ENCODE results near the gene ARHGEF37.
"Not testable (repeated sequence)": the region's sequence is repeated elsewhere in the genome, so short reads cannot be mapped to it uniquely, and the experiment has no call there.

The ARHGEF37 gene

GRCh38 chr5:149639737-149640136 lies 58.4 kb downstream of the ARHGEF37 start:
- H3K9me3 Mint-ChIP-seq = no peaks in the 10 kb centered on the region
- H3K27ac Mint-ChIP-seq = no peak overlapping the region
- no peak overlapping the region for H3K4me3 Mint-ChIP-seq
- no peaks in the 10 kb centered on the region for H3K36me3 Mint-ChIP-seq (ENCODE audit: low read depth)
- no peaks in the 10 kb centered on the region for H3K4me1 Mint-ChIP-seq (ENCODE audit: low read depth)
- H3K27me3 Mint-ChIP-seq = no peaks in the 10 kb centered on the region

- Mint-ChIP-seq H3K27ac (no peak overlapping the region), H3K4me3 (no peak overlapping the region), H3K9me3 (no peaks in the 10 kb centered on the region), H3K4me1 (ENCODE audit: low read depth) (no peaks in the 10 kb centered on the region), H3K27me3 (no peaks in the 10 kb centered on the region), H3K36me3 (ENCODE audit: low read depth) (no peaks in the 10 kb centered on the region)
Measured at GRCh38 chr5:149640350-149640999, 59.2 kb downstream of the ARHGEF37 start.

GRCh38 chr5:149641000-149641576 lies 59.8 kb downstream of the ARHGEF37 start:
- Mint-ChIP-seq H3K36me3 (ENCODE audit: low read depth) (no peaks in the 10 kb centered on the region), H3K4me1 (ENCODE audit: low read depth) (no peaks in the 10 kb centered on the region), H3K9me3 (no peaks in the 10 kb centered on the region), H3K27ac (no peak overlapping the region), H3K27me3 (no peaks in the 10 kb centered on the region), H3K4me3 (no peak overlapping the region)

GRCh38 chr5:149641600-149641999 lies 60.3 kb downstream of the ARHGEF37 start:
- Mint-ChIP-seq H3K27me3 (no peaks in the 10 kb centered on the region), H3K4me3 (no peak overlapping the region), H3K4me1 (ENCODE audit: low read depth) (peaks cover 3% of the 10 kb centered on the region), H3K36me3 (ENCODE audit: low read depth) (no peaks in the 10 kb centered on the region), H3K27ac (no peak overlapping the region), H3K9me3 (no peaks in the 10 kb centered on the region)

- H3K27ac Mint-ChIP-seq = no peak overlapping the region
Measured at GRCh38 chr5:149643781-149644180, 62.5 kb downstream of the ARHGEF37 start.

GRCh38 chr5:149644629-149645028 lies 63.3 kb downstream of the ARHGEF37 start:
- Mint-ChIP-seq H3K36me3 (ENCODE audit: low read depth) (no peaks in the 10 kb centered on the region), H3K4me1 (ENCODE audit: low read depth) (peaks cover 10% of the 10 kb centered on the region), H3K27ac (no peak overlapping the region), H3K27me3 (no peaks in the 10 kb centered on the region), H3K9me3 (no peaks in the 10 kb centered on the region), H3K4me3 (no peak overlapping the region)

More at GRCh38 chr5:149643781-149644180, 62.5 kb downstream of the ARHGEF37 start:
- no peaks in the 10 kb centered on the region for H3K36me3 Mint-ChIP-seq (ENCODE audit: low read depth)
- no peak overlapping the region for H3K4me3 Mint-ChIP-seq
- no peaks in the 10 kb centered on the region for H3K9me3 Mint-ChIP-seq
- peaks cover 10% of the 10 kb centered on the region for H3K4me1 Mint-ChIP-seq (ENCODE audit: low read depth)
- no peaks in the 10 kb centered on the region for H3K27me3 Mint-ChIP-seq

GRCh38 chr5:149645236-149645635 lies 63.9 kb downstream of the ARHGEF37 start:
- H3K36me3 Mint-ChIP-seq (ENCODE audit: low read depth) = no peaks in the 10 kb centered on the region
- no peaks in the 10 kb centered on the region for H3K27me3 Mint-ChIP-seq
- no peak overlapping the region for H3K4me3 Mint-ChIP-seq
- H3K4me1 Mint-ChIP-seq (ENCODE audit: low read depth) = peaks cover 10% of the 10 kb centered on the region
- no peaks in the 10 kb centered on the region for H3K9me3 Mint-ChIP-seq
- no peak overlapping the region for H3K27ac Mint-ChIP-seq

- Mint-ChIP-seq H3K9me3 (no peaks in the 10 kb centered on the region), H3K27me3 (no peaks in the 10 kb centered on the region), H3K36me3 (ENCODE audit: low read depth) (no peaks in the 10 kb centered on the region), H3K27ac (no peak overlapping the region), H3K4me3 (no peak overlapping the region), H3K4me1 (ENCODE audit: low read depth) (peaks cover 10% of the 10 kb centered on the region)
Measured at GRCh38 chr5:149645725-149646124, 64.4 kb downstream of the ARHGEF37 start.

- H3K9me3 Mint-ChIP-seq = no peaks in the 10 kb centered on the region
- no peaks in the 10 kb centered on the region for H3K27me3 Mint-ChIP-seq
- H3K36me3 Mint-ChIP-seq (ENCODE audit: low read depth) = no peaks in the 10 kb centered on the region
- no peak overlapping the region for H3K4me3 Mint-ChIP-seq
- H3K4me1 Mint-ChIP-seq (ENCODE audit: low read depth) = peaks cover 10% of the 10 kb centered on the region
- H3K27ac Mint-ChIP-seq = no peak overlapping the region
Measured at GRCh38 chr5:149646564-149646963, 65.3 kb downstream of the ARHGEF37 start.

GRCh38 chr5:149647334-149647733 lies 66.0 kb downstream of the ARHGEF37 start:
- peaks cover 10% of the 10 kb centered on the region for H3K4me1 Mint-ChIP-seq (ENCODE audit: low read depth)
- no peaks in the 10 kb centered on the region for H3K27me3 Mint-ChIP-seq
- no peaks in the 10 kb centered on the region for H3K9me3 Mint-ChIP-seq

GRCh38 chr5:149648464-149649393 lies 67.4 kb downstream of the ARHGEF37 start:
- H3K27me3 Mint-ChIP-seq; H3K36me3 Mint-ChIP-seq (ENCODE audit: low read depth); H3K27ac Mint-ChIP-seq; H3K4me3 Mint-ChIP-seq; H3K9me3 Mint-ChIP-seq: not testable (repeated sequence)
- peaks cover 10% of the 10 kb centered on the region for H3K4me1 Mint-ChIP-seq (ENCODE audit: low read depth)

More at GRCh38 chr5:149647334-149647733, 66.0 kb downstream of the ARHGEF37 start:
- Mint-ChIP-seq H3K4me3 (no peak overlapping the region), H3K27ac (no peak overlapping the region), H3K36me3 (ENCODE audit: low read depth) (no peaks in the 10 kb centered on the region)

GRCh38 chr5:149649730-149650129 lies 68.4 kb downstream of the ARHGEF37 start:
- H3K9me3 Mint-ChIP-seq; H3K27ac Mint-ChIP-seq; H3K27me3 Mint-ChIP-seq; H3K4me3 Mint-ChIP-seq; H3K36me3 Mint-ChIP-seq (ENCODE audit: low read depth): not testable (repeated sequence)
- H3K4me1 Mint-ChIP-seq (ENCODE audit: low read depth) = peaks cover 10% of the 10 kb centered on the region

GRCh38 chr5:149651686-149652085 lies 70.4 kb downstream of the ARHGEF37 start:
- H3K4me1 Mint-ChIP-seq (ENCODE audit: low read depth) = peaks cover 7% of the 10 kb centered on the region
- H3K27me3 Mint-ChIP-seq = no peaks in the 10 kb centered on the region
- H3K9me3 Mint-ChIP-seq = peaks cover 2% of the 10 kb centered on the region
- no peak overlapping the region for H3K27ac Mint-ChIP-seq
- no peak overlapping the region for H3K4me3 Mint-ChIP-seq
- no peaks in the 10 kb centered on the region for H3K36me3 Mint-ChIP-seq (ENCODE audit: low read depth)

- peaks cover 4% of the 10 kb centered on the region for H3K27me3 Mint-ChIP-seq
- no peaks in the 10 kb centered on the region for H3K36me3 Mint-ChIP-seq (ENCODE audit: low read depth)
- no peak overlapping the region for H3K27ac Mint-ChIP-seq
- H3K4me1 Mint-ChIP-seq (ENCODE audit: low read depth) = no peaks in the 10 kb centered on the region
- peaks cover 5% of the 10 kb centered on the region for H3K9me3 Mint-ChIP-seq
- H3K4me3 Mint-ChIP-seq = no peak overlapping the region
Measured at GRCh38 chr5:149652697-149653096, 71.4 kb downstream of the ARHGEF37 start.

- peak overlapping the region; percentile 52 for H3K27ac Mint-ChIP-seq
- no peaks in the 10 kb centered on the region for H3K4me1 Mint-ChIP-seq (ENCODE audit: low read depth)
- H3K36me3 Mint-ChIP-seq (ENCODE audit: low read depth) = no peaks in the 10 kb centered on the region
Measured at GRCh38 chr5:149654231-149654630, 72.9 kb downstream of the ARHGEF37 start.

More at GRCh38 chr5:149654231-149654630, 72.9 kb downstream of the ARHGEF37 start:
- peaks cover 11% of the 10 kb centered on the region for H3K27me3 Mint-ChIP-seq
- no peak overlapping the region for H3K4me3 Mint-ChIP-seq
- peaks cover 5% of the 10 kb centered on the region for H3K9me3 Mint-ChIP-seq
